Activated T-cell treated with anti-CD3 and anti-CD28 coated beads for 48 hours (primary cell): ENCODE results near the gene NEURL3.
"Not testable (repeated sequence)": the region's sequence is repeated elsewhere in the genome, so short reads cannot be mapped to it uniquely, and the experiment has no call there.

Experiments
- DNase-seq: peaks from one replicate; pipeline ENCODE4 v3.0.0-alpha.2; 2020; ENCODE audit warnings: low read depth

The NEURL3 gene, protein sequence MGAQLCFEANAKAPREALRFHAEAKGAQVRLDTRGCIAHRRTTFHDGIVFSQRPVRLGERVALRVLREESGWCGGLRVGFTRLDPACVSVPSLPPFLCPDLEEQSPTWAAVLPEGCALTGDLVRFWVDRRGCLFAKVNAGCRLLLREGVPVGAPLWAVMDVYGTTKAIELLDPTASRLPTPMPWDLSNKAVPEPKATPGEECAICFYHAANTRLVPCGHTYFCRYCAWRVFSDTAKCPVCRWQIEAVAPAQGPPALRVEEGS

DNA sequence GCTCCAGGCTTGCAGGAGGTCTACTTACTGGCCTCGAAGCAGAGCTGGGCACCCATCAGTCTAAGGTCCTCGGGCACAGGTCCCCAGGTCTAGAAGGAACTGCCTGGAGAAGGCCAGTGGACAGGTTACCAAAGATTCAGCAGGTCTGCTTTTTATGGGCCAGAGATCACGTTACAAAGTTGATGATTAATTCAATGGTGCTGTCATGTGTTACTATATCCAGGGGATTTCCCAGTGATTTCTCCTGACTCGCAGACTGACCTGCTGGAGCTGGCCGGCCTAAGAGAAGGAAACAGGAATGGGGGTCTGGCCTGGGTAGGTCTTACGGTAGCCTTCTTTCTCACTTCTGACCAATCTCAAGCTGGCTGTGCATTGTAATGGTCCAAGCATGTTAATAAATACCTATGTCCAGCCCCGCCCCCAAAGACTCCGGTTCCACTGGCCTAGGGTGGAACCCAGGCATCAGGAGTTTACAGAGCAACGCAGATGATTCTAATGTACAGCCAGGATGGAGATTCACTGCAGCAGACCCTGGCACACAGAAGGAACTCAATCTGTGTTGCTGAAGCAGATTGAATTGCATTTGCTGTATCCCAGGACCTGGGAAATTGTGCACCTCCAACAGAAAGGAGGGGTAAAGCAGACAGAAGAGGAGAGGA is at the start of gene NEURL3:
Gene NEURL3 (minus strand): TSS at position 127 of the 659 bp plus-strand sequence. CDS start 71 bp downstream, at position 56.
- no peak for DNase-seq

DNA sequence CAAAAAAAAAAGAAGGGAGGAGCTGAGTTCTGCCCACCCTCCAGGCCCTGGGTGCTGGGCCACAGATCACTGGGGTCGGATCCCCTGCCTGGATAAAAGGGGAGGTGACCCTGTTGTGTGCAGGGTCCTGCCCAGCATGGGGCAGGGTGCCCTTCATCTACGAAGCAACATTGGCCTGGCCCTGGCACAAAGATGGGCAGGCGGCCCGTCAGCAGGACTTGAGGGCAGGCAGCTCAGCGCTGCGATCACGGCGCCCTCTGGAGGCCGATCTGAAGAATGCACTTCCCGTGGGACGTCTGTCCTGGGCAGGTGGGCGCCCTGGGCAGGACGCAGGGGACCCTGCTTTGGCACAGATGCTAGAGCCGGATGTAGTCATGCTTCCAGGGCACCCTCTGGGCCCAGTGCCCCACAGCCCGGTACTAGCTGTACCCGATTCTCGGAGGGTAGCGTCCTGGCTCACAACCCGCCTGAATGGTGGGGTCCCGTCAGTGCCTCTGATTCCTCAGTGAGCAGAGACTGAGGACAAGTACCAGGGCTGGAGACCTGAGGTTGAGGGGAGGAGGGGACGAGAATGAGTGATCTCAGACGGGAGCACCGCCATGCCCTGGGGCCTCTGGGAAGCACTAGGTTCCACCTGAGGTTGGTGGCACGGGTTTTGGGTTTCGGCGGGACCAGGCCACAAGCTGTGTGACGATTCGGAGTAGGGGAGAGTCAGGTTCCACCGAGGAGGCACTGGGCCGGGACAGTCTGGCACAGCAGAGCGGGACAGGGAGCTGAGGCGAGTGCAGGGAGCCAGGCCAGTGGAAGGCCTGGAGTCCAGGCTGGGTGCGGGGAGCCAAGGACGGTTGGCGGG is 49.4 kb upstream of the NEURL3 start:
- peak; percentile 63 for DNase-seq

DNA sequence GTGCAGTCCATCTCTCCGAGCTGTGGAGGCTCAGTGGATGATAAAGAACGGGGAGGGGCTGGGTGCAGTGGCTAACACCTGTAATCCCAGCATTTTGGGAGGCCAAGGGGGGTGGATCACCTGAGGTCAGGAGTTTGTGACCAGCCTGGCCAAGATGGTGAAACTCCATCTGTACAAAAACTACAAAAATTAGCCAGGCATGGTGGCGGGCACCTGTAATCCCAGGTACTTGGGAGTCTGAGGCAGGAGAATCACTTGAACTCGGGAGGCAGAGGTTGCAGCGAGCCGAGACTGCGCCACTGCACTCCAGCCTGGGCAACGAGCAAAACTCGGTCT is 48.8 kb upstream of the NEURL3 start:
- DNase-seq, result not testable (repeated sequence)

DNA sequence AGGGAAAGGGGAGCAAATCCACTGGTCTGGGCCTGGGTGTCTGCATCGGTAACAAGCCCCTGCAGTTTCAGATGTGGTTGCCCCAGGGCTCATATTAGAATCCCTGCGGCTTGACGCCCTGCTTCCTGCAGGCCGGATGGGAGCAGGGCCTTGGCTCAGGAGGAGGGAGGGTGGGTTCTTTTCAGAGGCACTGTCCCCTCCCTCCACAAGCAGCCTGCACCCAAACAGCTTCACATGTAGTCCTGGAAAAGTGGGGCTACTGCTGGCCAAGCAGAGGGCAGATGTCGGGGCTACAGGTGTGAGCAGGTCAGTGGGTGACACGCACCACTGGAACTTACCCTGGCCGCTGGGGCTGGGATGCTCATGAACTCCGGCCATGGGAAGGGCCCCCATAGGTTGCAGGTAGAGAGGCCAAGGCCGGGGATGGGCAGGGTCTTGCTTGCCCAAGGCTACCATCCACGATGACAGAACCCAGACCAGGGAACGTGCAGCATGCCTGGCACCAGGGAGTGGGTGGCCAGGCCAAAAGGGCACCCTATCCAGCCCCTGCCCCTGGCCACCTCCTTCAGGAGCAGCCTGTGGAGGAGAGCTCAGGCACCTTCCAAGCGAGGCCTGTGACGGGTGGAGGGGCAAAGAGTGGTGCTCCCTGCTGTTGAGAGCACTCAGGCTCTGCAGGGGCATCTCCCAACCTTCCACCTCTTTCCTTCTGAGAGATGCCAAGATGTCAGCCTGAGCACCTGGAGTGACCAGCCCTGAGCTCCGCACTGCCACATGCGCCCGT is 48.2 kb upstream of the NEURL3 start:
- DNase-seq, result no peak

DNA sequence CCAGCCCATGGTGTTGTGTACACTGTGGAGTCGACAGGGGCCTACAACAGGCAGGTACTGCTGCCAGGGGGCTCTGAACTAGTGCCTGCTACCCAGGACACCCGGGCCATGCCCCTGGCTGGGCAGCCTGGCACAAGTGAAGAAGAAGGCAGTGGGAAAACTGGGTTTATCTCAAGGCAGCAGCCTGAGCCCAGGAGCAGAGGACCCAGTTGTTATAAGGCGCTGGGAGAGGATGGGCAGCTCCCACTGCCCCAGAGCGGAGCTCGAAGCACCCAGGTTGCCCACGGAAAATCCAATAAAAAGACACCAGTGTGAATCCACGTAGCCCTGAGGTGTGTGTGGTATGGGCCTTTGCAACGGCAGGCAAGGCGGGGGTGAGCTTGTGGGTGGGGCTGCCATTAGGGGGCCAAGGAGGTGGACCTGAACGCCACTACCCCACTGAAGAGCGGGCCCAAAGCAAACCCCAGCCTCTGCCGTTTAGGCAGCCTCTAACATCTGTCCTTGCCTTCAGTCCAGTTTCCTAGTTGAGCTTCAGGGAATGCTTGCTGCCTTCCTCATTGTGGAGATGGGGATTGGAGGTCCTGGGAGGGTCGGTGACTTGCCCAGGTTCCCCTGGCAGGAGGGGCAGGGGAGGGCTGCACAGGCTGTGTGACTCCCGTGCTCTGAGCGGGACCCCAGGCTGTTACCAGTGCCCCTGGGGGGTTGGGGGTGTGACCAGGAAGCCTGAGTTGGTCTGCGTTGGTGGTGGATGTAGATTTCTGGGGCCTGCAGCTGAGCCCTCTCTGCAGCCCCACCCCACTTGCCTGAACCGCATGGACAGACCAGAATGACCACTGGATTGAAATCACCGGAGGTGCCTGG is 47.4 kb upstream of the NEURL3 start:
- DNase-seq, result no peak

DNA sequence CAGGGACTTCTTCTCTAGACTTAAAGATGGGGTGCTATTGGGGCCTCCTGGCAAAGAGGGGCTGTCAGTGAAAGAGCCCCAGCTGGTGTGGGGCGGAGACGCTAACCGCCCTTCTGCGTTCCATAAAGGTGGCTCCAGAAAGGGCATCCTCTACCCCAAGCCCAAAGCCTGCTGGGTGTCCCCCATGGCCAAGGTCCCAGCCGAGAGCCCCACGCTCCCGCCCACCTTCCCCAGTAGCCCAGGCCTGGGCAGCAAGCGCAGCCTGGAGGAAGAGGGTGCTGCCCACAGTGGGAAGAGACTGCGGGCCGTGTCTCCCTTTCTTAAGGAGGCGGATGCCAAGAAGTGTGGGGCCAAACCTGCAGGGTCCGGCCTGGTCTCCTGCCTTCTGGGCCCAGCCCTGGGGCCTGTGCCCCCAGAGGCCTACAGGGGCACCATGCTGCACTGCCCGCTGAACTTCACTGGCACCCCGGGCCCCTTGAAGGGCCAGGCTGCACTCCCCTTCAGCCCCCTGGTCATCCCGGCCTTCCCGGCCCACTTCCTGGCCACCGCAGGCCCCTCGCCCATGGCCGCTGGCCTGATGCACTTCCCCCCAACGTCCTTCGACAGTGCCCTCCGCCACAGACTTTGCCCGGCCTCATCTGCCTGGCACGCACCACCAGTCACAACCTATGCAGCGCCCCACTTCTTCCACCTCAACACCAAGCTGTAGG is 46.6 kb upstream of the NEURL3 start:
- no peak for DNase-seq

DNA sequence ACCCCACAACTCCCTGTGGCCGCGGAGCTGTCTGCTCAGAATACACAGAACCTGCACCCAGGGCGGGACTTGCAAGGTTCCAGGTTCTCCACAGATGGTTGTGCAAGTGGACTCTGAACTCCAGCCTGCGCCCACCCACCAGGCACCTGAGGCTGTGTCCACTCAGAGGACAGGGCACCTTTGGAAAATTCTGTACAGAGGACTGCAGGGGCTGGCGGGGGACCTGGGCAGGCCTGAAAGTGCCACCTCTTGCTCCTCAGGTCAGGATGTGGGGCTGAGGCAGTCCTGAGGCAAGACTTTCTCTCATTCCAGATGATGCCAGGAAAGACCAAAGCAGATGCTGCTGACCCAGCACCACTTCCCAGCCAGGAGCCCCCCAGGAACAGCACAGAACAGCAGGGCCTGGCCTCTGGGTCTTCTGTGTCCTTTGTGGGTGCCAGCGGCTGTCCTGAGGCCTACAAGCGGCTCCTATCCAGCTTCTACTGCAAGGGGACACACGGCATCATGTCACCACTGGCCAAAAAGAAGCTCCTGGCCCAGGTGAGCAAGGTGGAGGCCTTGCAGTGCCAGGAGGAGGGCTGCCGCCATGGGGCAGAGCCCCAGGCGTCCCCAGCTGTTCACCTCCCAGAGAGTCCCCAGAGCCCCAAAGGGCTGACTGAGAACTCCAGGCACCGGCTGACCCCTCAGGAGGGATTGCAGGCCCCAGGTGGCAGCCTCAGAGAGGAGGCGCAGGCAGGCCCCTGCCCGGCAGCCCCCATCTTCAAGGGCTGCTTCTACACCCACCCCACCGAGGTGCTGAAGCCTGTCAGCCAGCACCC is 45.8 kb upstream of the NEURL3 start:
- DNase-seq, result no peak

DNA sequence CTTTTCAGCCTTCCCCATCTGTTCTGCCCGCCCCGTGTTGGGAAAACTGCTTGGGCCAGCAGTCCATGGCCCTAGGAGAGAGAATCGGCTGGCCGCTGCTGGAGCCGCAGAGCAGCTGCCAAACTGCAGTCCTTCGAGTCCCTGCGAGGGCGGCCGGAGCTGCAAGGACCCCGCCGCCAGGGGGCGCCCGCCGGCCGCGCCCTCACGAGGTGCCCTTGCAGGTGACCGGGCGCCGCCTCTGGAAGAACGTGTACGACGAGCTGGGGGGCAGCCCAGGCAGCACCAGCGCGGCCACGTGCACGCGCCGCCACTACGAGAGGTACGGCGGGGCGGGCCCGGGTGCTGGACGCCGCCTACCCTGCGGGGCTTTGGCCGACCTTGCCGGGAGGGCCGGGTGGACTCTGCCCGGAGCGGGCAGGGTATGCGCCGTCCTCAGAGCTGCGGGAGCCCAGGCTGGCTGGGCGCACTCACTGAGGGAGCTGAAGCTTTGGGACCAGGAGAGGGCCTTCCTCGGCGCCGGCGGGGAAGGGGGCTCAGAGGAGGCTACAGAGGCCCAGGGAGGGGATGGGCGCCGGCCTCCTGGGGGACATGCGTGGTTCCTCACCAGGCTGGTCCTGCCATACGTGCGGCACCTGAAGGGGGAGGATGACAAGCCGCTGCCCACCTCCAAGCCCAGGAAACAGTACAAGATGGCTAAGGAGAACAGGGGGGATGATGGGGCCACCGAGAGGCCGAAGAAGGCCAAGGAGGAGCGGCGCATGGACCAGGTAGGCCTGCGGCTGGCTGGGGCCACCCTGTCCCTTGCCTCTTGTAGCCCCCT is 45.0 kb upstream of the NEURL3 start:
- DNase-seq, result no peak

DNA sequence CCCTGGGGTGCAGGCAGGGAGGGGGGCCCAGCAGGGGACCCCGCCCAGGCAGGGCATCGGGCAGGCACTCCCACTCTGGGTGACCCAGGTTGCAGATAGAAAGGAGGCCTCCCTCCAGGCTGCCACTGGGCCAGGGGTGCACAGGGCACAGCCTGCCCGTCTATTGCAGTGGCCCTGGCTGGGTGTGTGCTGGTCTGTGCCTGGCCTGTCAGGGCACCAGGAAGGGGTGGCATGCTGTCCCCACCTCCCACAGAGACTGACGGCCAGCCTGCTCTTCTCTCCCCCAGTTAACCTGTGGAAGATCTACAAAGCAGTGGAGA is 44.3 kb upstream of the NEURL3 start:
- DNase-seq, result no peak

DNA sequence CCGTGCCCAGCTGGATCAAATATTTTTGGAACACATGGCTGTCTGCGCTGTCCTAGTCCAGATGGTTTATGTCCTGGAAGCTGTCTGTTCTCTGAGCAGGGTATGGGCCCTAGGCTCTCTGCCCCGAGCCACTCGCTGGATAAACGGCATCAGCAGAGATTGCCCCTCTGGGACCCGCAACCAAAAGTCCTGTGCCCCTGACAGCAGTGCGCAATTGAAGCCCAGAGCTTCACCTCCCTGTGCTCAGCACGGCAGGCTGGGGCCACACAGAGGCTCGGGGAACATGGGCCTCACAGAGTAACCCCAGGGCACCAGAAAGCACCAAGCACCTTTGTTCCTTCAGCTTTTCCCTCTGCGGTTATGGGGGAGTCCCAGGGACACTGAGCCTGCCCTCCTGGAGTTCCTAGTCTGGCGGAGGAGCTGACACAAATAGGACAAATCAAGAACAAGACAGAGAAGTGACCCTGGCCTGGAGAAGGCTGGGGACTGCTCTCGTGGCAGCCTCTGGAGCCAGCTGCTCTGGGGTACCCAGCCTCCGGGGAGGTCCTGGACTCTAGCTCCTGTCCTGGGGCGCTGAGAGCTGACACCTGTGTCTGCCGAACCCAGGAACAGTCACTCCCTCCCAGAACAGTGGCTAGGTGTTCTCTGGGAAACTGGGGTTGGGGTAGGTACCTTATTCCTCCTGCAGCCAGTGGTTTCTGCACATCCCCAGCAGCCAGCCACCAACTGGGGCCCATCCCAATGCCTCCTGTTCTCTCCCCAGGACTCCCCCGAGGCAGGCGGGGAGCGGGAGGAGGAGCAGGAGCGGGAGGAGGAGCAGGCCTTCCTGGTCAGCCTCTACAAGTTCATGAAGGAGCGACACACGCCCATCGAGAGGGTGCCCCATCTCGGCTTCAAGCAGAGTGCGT is 43.7 kb upstream of the NEURL3 start:
- no peak for DNase-seq

DNA sequence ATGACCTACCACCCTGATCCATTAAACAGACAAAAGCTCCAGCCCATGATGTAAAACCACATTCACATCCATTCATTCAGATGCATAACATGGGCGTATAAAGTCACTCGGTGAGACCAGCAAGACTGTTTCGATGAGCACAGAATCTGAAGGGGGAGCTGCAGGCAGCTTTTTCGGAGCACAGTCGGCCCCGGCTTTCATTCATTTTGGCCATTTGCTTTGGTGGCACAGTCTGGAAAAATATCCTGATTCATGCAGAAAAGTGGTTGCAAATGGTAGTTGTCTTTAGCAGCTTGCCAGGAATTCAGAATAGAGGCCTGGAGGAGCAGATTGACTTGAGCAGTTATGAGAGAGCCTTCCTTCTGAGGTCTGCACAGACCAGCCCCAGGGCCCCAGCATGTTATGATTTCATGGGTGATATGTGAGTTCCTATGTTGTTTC is 42.6 kb upstream of the NEURL3 start:
- no peak for DNase-seq

DNA sequence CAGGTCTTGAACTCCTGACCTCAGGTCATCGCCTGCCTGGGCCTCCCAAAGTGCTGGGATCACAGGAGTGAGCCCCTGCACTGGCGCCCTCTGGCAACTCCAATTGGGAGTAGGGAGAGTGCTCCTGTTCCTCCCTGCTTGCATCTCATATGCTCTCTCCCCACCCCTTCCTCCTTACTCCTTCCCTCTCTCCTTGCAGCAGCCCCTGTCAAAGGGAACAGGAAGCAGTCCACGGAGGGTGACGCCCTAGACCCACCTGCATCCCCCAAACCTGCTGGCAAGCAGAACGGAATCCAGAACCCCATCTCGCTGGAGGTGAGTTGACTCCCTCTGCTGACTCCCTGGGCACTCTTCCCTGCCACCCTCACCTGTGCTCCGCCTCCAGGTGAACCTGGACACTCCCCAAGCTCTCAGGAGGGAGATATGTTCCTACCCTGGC is 42.1 kb upstream of the NEURL3 start:
- no peak for DNase-seq

DNA sequence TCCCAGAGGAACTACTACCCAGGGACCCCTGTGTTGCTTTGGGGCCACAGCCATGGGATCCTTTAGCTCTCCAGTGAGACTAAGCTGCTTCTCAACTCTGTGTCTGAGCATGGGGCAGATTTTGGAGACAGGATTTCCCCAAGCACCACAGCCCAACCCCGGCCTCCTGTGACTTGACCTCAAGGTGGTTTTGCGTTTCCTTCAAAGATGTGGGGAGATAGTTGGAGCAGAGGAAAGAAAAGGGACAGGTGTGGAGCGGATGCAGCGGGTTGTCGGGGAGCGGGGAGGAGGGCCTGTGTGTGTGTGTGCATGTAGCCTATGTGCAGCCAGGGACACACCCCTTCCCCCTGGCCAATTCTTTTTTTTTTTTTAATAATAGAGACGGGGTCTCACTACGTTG is 41.6 kb upstream of the NEURL3 start:
- DNase-seq, result no peak

DNA sequence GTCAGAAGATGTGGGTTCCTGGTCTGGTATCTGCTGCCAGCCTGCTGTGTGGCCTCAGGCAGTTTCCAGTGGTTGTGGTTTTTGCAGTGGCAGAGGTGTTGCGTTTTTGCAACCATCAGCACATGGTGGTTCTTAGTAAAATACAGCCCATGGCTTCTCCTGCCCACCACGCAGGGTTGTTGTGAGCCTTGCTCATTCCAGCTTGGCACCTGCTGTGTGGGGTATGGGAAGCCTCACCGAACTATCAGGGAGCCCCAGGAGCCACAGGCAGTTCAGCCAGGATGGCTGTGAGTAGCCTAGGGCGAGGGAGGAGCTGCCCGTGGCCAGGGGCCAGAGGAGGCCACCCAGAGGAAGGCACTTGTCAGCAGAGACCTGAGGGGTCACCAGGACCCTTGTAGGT is 41.2 kb upstream of the NEURL3 start:
- no peak for DNase-seq

DNA sequence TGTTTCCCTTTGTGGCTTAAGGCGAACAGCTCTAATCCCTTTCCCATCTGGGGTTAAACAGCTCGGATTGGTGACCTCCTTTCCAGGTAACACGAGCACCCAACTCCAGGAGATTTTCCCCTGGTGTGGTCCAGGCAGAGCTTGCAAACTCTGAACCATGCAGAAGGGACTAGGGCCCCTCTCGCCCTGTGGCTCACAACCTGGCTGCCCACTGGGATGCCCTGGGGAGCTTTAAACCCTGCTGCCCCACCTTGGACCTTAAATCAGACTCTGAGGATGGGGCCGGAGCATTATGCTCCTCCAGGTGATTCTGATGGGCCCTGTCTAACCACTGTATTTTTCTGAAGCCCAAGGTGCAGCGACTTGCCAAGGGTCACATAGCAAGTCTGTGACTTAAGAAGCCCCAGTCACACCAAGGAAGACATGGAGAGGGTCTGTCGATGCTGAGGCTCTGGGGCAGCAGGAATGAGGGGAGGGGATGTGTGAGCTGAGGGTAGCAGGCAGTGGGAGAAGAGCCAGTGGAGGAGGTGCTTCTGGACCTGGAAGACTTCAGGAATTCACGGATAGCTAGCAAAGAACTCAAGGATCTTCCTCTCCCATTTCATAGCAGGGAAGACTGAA is 37.3 kb upstream of the NEURL3 start:
- no peak for DNase-seq

DNA sequence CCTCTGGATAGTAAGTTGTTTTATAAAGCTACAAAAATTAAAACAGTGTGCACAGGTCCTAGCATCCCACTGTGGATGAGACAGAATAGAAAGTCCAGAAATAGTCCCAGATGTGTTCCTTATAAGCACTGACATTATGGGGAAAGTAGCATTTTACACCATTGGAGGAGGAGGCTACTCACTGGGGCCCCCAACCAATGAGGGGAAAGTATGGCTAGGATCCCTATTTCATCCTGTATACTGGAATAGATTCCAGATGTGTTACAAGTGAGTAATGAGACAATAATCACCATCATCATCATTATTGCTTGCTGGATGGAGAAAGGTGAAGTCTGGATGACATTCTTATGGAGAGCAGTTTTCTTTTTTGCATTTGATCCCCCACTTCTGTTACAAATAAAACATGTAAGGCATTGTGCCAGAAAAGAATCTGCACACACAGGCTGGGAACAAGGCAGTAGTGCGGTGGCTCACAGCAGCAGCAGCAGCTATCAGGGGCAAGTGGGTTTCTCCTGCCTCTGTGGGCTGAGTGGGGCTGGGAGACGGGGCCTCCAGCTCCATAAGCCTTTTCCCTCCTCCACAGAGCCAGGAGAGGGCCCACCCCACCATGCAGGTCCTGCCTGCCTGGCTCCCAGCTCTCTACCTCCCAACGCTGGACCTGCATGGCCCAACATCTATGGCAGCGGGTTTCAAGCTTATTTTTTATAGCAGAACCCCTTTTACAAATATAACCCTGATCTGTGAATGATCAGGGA is 36.4 kb upstream of the NEURL3 start:
- DNase-seq, result no peak

DNA sequence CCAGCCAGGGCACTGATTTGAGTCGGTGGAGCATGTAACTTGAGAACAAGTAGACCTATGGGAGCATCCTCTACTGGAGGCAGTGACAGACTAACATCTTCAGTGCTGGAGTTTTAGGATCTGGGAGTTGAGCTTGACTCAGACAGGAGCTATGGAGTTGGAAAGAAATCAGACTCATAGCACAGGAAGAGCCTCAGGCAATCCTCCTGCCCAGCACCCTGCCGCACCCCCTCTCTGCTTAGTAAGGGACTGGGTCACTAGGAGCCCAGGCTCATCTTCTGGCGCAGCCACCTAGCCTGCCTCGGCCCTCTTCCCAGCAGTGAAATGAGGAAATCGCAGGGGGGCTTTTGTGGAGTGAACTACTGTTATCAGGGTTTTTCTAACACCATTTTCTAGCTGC is 35.0 kb upstream of the NEURL3 start:
- DNase-seq, result no peak
